H1 (cell line): ENCODE data around the gene ATOH7. TPM values are rescaled to one million over a fixed set of nuclear protein-coding genes. Genes with fewer than 3 reads are reported as not detected.

Experiments used
- CTCF ChIA-PET: fragments of 300-600 bp; sonication (Branson Sonifier 250); formaldehyde crosslinking; loops from one replicate; lab custom pipeline; 2021; ENCODE audit not compliant: partially characterized antibody; lab: Charles Lee
- POLR2A ChIA-PET: fragments of 300-600 bp; sonication (Branson Sonifier 250); formaldehyde crosslinking; loops from one replicate; lab custom pipeline; 2021; ENCODE audit warnings: inconsistent platforms; ENCODE audit not compliant: partially characterized antibody; lab: Charles Lee
- DNase-seq, 2 experiments: peaks; one replicate each; pipeline versions ENCODE4 v3.0.0 to v3.0.0-alpha.2; 2010 to 2022; ENCODE audit warnings: low spot score in 2 of 2, low read depth in 1 of 2, mixed read lengths in 1 of 2
- FAIRE-seq: peaks from 2 replicates; lab custom pipeline; 2011; peaks lifted over from hg19 to GRCh38; lab: Jason Lieb, UNC
- H2AFZ ChIP-seq: 2 replicates; pipeline ENCODE4 v1.8.1; 2012; ENCODE audit warnings: low read length, inconsistent platforms
- H2AK5ac ChIP-seq: 2 replicates; pipeline ENCODE4 v1.6.1; 2013; ENCODE audit warnings: low read depth, low read length
- H2BK120ac ChIP-seq: replicated peaks from 2 replicates; pipeline ENCODE3; 2013; ENCODE audit warnings: low read depth, low read length, inconsistent platforms
- H2BK12ac ChIP-seq: 2 replicates; pipeline ENCODE4 v1.6.1; 2013; ENCODE audit warnings: low read depth, low read length
- H2BK15ac ChIP-seq: 2 replicates; pipeline ENCODE4 v1.6.1; 2013; ENCODE audit warnings: low read length
- H2BK20ac ChIP-seq: 2 replicates; pipeline ENCODE4 v1.6.1; 2013; ENCODE audit warnings: low read length
- H2BK5ac ChIP-seq: 2 replicates; pipeline ENCODE4 v1.6.1; 2013; ENCODE audit warnings: low read depth, low read length
- H3K14ac ChIP-seq: 2 replicates; pipeline ENCODE4 v1.6.1; 2013; ENCODE audit warnings: inconsistent platforms; ENCODE audit not compliant: insufficient read length
- H3K18ac ChIP-seq: 2 replicates; pipeline ENCODE4 v1.6.1; 2013; ENCODE audit warnings: low read length; ENCODE audit errors: extremely low read depth
- H3K23ac ChIP-seq: 2 replicates; pipeline ENCODE4 v1.6.1; 2013; ENCODE audit warnings: inconsistent platforms; ENCODE audit not compliant: insufficient read length
- H3K23me2 ChIP-seq: 2 replicates; pipeline ENCODE4 v1.6.1; 2013; ENCODE audit warnings: low read depth, low read length
- H3K27ac ChIP-seq: 2 replicates; pipeline ENCODE4 v1.6.1; 2011; ENCODE audit warnings: low read depth, low read length, inconsistent platforms
- H3K27me3 ChIP-seq, 4 experiments: replicated peaks in 1 of 4; 1 replicate in 1 of 4; 2 replicates in 3 of 4; pipeline versions ENCODE4 v1.6.1 to v1.8.1; 2011 to 2013; ENCODE audit warnings: low read length in 3 of 4, mild to moderate bottlenecking in 3 of 4, inconsistent platforms in 2 of 4, mixed read lengths in 2 of 4, moderate library complexity in 1 of 4; ENCODE audit not compliant: control insufficient read depth in 3 of 4, insufficient read depth in 3 of 4; ENCODE audit errors: extremely low read depth in 1 of 4
- H3K36me3 ChIP-seq, 4 experiments: 2 replicates each; pipeline versions ENCODE4 v1.6.1 to v1.8.1; 2011 to 2013; ENCODE audit warnings: mild to moderate bottlenecking in 4 of 4, low read length in 3 of 4, moderate library complexity in 2 of 4, control low read depth in 1 of 4, inconsistent platforms in 1 of 4; ENCODE audit not compliant: insufficient read depth in 4 of 4, control insufficient read depth in 2 of 4
- H3K4ac ChIP-seq: replicated peaks from 2 replicates; pipeline ENCODE3; 2013; ENCODE audit warnings: low read length, low read depth, mixed read lengths, inconsistent platforms; ENCODE audit not compliant: insufficient read length
- H3K4me1 ChIP-seq, 4 experiments: replicated peaks in 1 of 4; 1 replicate in 1 of 4; 2 replicates in 3 of 4; pipeline versions ENCODE4 v1.6.1 to v1.8.1; 2011 to 2013; ENCODE audit warnings: low read length in 3 of 4, inconsistent platforms in 2 of 4, mixed read lengths in 1 of 4; ENCODE audit not compliant: insufficient read depth in 4 of 4, control insufficient read depth in 3 of 4
- H3K4me2 ChIP-seq, 2 experiments: 2 replicates each; pipeline versions ENCODE4 v1.6.1 to v1.8.1; 2011 to 2013; ENCODE audit warnings: low read depth in 2 of 2, low read length in 2 of 2, control low read depth in 1 of 2, inconsistent platforms in 1 of 2, mild to moderate bottlenecking in 1 of 2; ENCODE audit not compliant: insufficient read depth in 1 of 2
- H3K4me3 ChIP-seq, 4 experiments: fragments of 200-600, 300-600 bp in 1 of 4; sonication (generic), shearing (Covaris generic), sonication (Bioruptor Twin) in 1 of 4; 2 replicates each; pipeline versions ENCODE4 v1.5.1 to v1.8.1; 2011 to 2016; ENCODE audit warnings: low read length in 4 of 4, low read depth in 3 of 4, control low read depth in 2 of 4, inconsistent platforms in 2 of 4, mild to moderate bottlenecking in 2 of 4, mixed read lengths in 1 of 4, moderate library complexity in 1 of 4; ENCODE audit not compliant: insufficient read depth in 2 of 4; ENCODE audit errors: extremely low read depth in 1 of 4
- H3K56ac ChIP-seq: replicated peaks from 2 replicates; pipeline ENCODE3; 2013; ENCODE audit warnings: low read depth, mild to moderate bottlenecking, mixed read lengths, low read length, inconsistent platforms; ENCODE audit not compliant: insufficient read length
- H3K79me1 ChIP-seq: 2 replicates; pipeline ENCODE4 v1.6.1; 2013; ENCODE audit warnings: low read depth, low read length, control low read depth
- H3K79me2 ChIP-seq, 2 experiments: 2 replicates each; pipeline versions ENCODE4 v1.6.1 to v1.8.1; 2012 to 2013; ENCODE audit warnings: low read length in 2 of 2, mild to moderate bottlenecking in 2 of 2, inconsistent platforms in 1 of 2; ENCODE audit not compliant: insufficient read depth in 2 of 2, control insufficient read depth in 1 of 2
- H3K9ac ChIP-seq, 4 experiments: replicated peaks in 1 of 4; 1 replicate in 1 of 4; 2 replicates in 3 of 4; pipeline versions ENCODE4 v1.6.1 to v1.8.1; 2011 to 2013; ENCODE audit warnings: low read depth in 3 of 4, low read length in 3 of 4, control low read depth in 2 of 4, mild to moderate bottlenecking in 2 of 4, moderate library complexity in 2 of 4, inconsistent platforms in 1 of 4; ENCODE audit errors: extremely low read depth in 1 of 4
- H3K9me3 ChIP-seq, 2 experiments: 2 replicates each; pipeline versions ENCODE4 v1.6.1 to v1.8.1; 2012 to 2013; ENCODE audit warnings: mild to moderate bottlenecking in 2 of 2, moderate library complexity in 2 of 2, control low read depth in 1 of 2, inconsistent platforms in 1 of 2, low read depth in 1 of 2, low read length in 1 of 2, mixed read lengths in 1 of 2; ENCODE audit not compliant: insufficient read depth in 2 of 2
- H4K20me1 ChIP-seq, 2 experiments: replicated peaks in 1 of 2; 2 replicates each; pipeline versions ENCODE3 to v1.8.1; 2011 to 2013; ENCODE audit warnings: inconsistent platforms in 2 of 2, low read length in 2 of 2, mild to moderate bottlenecking in 1 of 2; ENCODE audit not compliant: insufficient read depth in 2 of 2, control insufficient read depth in 1 of 2
- H4K5ac ChIP-seq: 2 replicates; pipeline ENCODE4 v1.6.1; 2013; ENCODE audit warnings: low read length, low read depth, mixed read lengths, inconsistent platforms; ENCODE audit not compliant: insufficient read length
- H4K8ac ChIP-seq: 2 replicates; pipeline ENCODE4 v1.8.0; 2013; ENCODE audit warnings: mild to moderate bottlenecking, moderate library complexity, low read length, inconsistent platforms; ENCODE audit not compliant: insufficient read depth; ENCODE audit errors: extremely low read depth
- H4K91ac ChIP-seq: replicated peaks from 2 replicates; pipeline ENCODE3; 2013; ENCODE audit warnings: low read length, mixed read lengths, inconsistent platforms; ENCODE audit not compliant: insufficient read length
- ATF2 ChIP-seq: IDR thresholded peaks from 2 replicates; pipeline ENCODE4 v1.6.1; 2012; ENCODE audit warnings: low read length, inconsistent platforms
- CEBPB ChIP-seq: IDR thresholded peaks from 2 replicates; pipeline ENCODE4 v1.6.1; 2012; ENCODE audit warnings: low read depth, low read length
- KDM4A ChIP-seq: IDR thresholded peaks from one replicate; pipeline ENCODE4 v1.7.1; 2012; ENCODE audit warnings: low read depth, mild to moderate bottlenecking, moderate library complexity, low read length, inconsistent platforms; ENCODE audit not compliant: severe bottlenecking
- MAFK ChIP-seq: IDR thresholded peaks from 2 replicates; pipeline ENCODE4 v1.6.1; 2012; ENCODE audit warnings: low read depth, mild to moderate bottlenecking, improper control_type of control experiment, low read length
- MAX ChIP-seq: IDR thresholded peaks from 2 replicates; pipeline ENCODE4 v1.6.1; 2012; ENCODE audit warnings: inconsistent platforms
- RAD21 ChIP-seq, 2 experiments: IDR thresholded peaks in 1 of 2; conservative IDR thresholded peaks in 1 of 2; 2 replicates each; pipeline ENCODE4 v1.6.1; 2011; ENCODE audit warnings: low read depth in 2 of 2, low read length in 2 of 2, improper control_type of control experiment in 1 of 2, inconsistent platforms in 1 of 2, mild to moderate bottlenecking in 1 of 2, moderate library complexity in 1 of 2
- SP1 ChIP-seq: IDR thresholded peaks from 2 replicates; pipeline ENCODE4 v1.6.1; 2011; ENCODE audit warnings: low read depth, low read length
- TCF12 ChIP-seq: IDR thresholded peaks from 2 replicates; pipeline ENCODE4 v1.6.1; 2011; ENCODE audit warnings: low read depth, mild to moderate bottlenecking, low read length
- TEAD4 ChIP-seq: IDR thresholded peaks from 2 replicates; pipeline ENCODE4 v1.6.1; 2012; ENCODE audit warnings: low read depth, low read length, inconsistent platforms, mixed read lengths
- ZNF274 ChIP-seq: IDR thresholded peaks from 2 replicates; pipeline ENCODE4 v1.7.0; 2012; ENCODE audit warnings: low read length, borderline replicate concordance; ENCODE audit errors: extremely low read depth
- WGBS, 2 experiments: shearing (Covaris generic) in 1 of 2; methylation state at CpG; one replicate each; pipeline versions ENCODE4 v1.1.6 to v1.1.7; 2013 to 2015; ENCODE audit warnings: low lambda C conversion rate in 2 of 2, mixed read lengths in 2 of 2, inconsistent platforms in 1 of 2, low coverage in 1 of 2, missing lambda C conversion rate in 1 of 2; ENCODE audit not compliant: insufficient replicate concordance in 2 of 2, insufficient coverage in 1 of 2, insufficient read length in 1 of 2; ENCODE audit errors: extremely low coverage in 1 of 2, missing lambda C conversion rate in 1 of 2; 5-methylcytosine and 5-hydroxymethylcytosine counted together
- polyA plus RNA-seq, 7 experiments: library from polyadenylated mRNA; depleted of rRNA in 3 of 7; stranded (reverse) in 5 of 7; unstranded in 2 of 7; fragments of >200 nt in 5 of 7; fragments of 200-250 nt in 2 of 7; gene quantifications; 1 replicate in 5 of 7; 2 replicates in 1 of 7; 4 replicates in 1 of 7; pipeline versions ENCODE4 v1.2.1 to v1.2.3, GENCODE V29; 2011 to 2013; ENCODE audit warnings: missing spikeins in 2 of 7, mixed read lengths in 2 of 7
- total RNA-seq: library from RNA; stranded (reverse); fragmentation: NEBNext Ultra II Directional; extraction: Animal tissue kit (Norgen Biotek cat#: 25700); gene quantifications from 2 replicates; pipeline ENCODE4 v1.2.1, GENCODE V29; 2021

ATOH7 gene
- total and polyA plus RNA-seq, 2 of the 8 experiments (the other 6 are each of a cell fraction or from before 2014, with no cell fraction given): 0.39 to 1.0 TPM

GRCh38 chr10:68208424-68209042, 23.4 kb downstream of the ATOH7 start:
- Histone ChIP-seq H4K5ac (no peak overlapping the region), H3K36me3 (no peaks in the 10 kb centered on the region), H3K23me2 (no peaks in the 10 kb centered on the region; the same call in 1 of the 2 replicates), H3K14ac (no peak overlapping the region), H2AFZ (peak overlapping the region; percentile 97), H3K27ac (no peak overlapping the region), H2BK15ac (no peak overlapping the region), H3K4ac (no peak overlapping the region), H3K27me3 (no peaks in the 10 kb centered on the region), H2BK120ac (no peak overlapping the region), H3K4me1 (no peaks in the 10 kb centered on the region; a peak in 2 of 7 replicates), H4K20me1 (no peaks in the 10 kb centered on the region), H2BK20ac (no peak overlapping the region; the same call in 1 of the 2 replicates), H3K4me2 (no peak overlapping the region), H4K8ac (no peak overlapping the region), H3K18ac (no peak overlapping the region), H3K23ac (no peak overlapping the region), H3K9me3 (no peaks in the 10 kb centered on the region), H3K9ac (no peak overlapping the region), H3K4me3 (no peak overlapping the region), H4K91ac (no peak overlapping the region), H3K79me2 (no peaks in the 10 kb centered on the region), H3K79me1 (no peaks in the 10 kb centered on the region), H2AK5ac (no peak overlapping the region), H2BK5ac (no peak overlapping the region), H2BK12ac (no peak overlapping the region), H3K56ac (no peak overlapping the region)
- DNase-seq: peak; percentile 79 to 87
- peak; percentile 95 for FAIRE-seq
- 57% methylated on average over 8 of the region's 10 CpGs; no CpG with 5 or more reads in 1 of the 2 experiments for WGBS, 2 experiments
- ChIA-PET CTCF (interaction anchor here (0.6 to 9.0 kb wide), 15 partner anchors 9 to 420 kb away, joined by 3 to 71 read pairs (median 4); no protein-coding TSS in a partner anchor), POLR2A (no interaction called here)
- TF ChIP-seq MAX (no peak), RAD21 (IDR thresholded peaks at IDR 0.05 in 1 of 2, conservative IDR thresholded peaks at IDR 0.05 in 1 of 2; ENCODE audit: low read depth in 2 of 2, low read length in 2 of 2) (peak; percentile 99), ZNF274 (no peak), TCF12 (no peak), CEBPB (0 out of 2 replicates have a peak, but pooled peaks have one; percentile 20), MAFK (no peak), KDM4A (no peak), SP1 (no peak), TEAD4 (no peak), ATF2 (0 out of 2 replicates have a peak, but pooled peaks have one; percentile 38)
